ENCODE data around the gene CD68.
A peak's percentile ranks its signal among the peaks of the same experiment; 100 is the strongest.
"Not testable (repeated sequence)": the region's sequence is repeated elsewhere in the genome, so short reads cannot be mapped to it uniquely, and the experiment has no call there.

CD68 gene

GRCh38 chr17:7582396-7583252 is 3.2 kb downstream of the CD68 start:
- no peak for DNase-seq

GRCh38 chr17:7583253-7584109 is 4.0 kb downstream of the CD68 start, which contains the start of gene MPDU1:
TSS of gene MPDU1 (plus strand) at chr17:7583852. CDS start at chr17:7583863, 11 bp downstream.
- DNase-seq: peak; percentile 64

DNA sequence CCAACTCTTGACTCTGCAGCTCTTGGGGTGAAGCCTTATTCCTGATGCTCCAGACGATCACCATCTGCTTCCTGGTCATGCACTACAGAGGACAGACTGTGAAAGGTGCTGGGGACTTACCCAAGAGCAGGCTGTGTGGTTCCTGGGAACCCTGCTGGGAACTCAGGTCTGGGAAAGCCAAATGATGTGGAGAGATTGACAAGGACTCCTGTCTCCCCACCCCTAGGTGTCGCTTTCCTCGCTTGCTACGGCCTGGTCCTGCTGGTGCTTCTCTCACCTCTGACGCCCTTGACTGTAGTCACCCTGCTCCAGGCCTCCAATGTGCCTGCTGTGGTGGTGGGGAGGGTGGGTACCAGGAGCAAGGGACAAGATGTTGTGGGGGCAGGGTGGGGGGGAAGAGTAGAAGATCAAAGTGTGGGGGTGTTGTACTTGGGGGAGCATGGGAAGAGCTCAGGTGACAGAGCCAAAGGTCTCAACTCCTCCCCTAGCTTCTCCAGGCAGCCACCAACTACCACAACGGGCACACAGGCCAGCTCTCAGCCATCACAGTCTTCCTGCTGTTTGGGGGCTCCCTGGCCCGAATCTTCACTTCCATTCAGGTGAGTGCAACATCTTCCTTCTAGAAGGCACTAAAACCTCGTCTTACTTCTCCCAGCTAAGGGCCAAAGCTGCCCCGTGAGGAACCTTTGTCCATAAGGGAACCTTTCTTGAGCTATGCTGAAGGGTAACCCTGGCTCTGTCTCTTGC is 7.4 kb downstream of the CD68 start:
- no peak for DNase-seq

DNA sequence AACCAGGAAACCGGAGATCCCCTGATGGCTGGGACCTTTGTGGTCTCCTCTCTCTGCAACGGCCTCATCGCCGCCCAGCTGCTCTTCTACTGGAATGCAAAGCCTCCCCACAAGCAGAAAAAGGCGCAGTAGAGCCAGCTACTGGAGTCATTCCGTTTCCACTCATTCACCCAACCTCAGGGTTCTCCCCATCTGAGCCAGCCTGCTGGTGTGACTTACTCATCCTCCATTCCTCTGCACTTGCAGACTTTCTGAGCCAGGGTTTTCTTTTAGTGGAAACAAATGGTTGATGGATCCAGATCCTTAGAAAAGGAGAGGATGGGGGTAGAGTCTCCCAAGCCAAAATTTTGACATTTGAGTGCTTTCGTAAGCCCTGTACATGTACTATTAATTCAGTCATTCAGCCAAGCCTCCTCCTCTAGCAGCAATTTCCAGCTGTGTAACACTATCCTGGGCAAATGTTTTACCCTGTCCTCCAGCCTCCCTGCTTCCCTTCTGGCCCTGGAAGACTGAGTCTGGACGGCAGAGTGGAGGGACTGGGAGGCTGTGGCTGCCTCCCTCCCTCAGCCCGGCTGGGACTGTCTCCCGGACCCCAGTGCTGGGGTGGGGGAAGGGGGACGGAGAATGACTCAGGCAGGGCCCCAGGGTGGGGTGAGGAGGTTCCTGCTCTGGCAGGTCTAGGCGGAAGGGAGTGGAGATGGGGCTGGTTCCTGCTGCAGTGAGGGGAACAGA is 8.1 kb downstream of the CD68 start:
- no peak for DNase-seq

GRCh38 chr17:7588553-7589203 is 9.2 kb downstream of the CD68 start:
- DNase-seq: no peak

GRCh38 chr17:7589204-7589868 is 9.9 kb downstream of the CD68 start:
- no peak for DNase-seq

GRCh38 chr17:7589891-7590691 is 10.7 kb downstream of the CD68 start, which contains the start of gene SOX15:
TSS of gene SOX15 (minus strand) at chr17:7590094. CDS start at chr17:7589676, 418 bp downstream.
- no peak for DNase-seq

GRCh38 chr17:7590743-7591142 is 11.3 kb downstream of the CD68 start:
- no peak for DNase-seq

GRCh38 chr17:7591596-7591995 is 12.2 kb downstream of the CD68 start:
- DNase-seq: no peak

GRCh38 chr17:7592422-7593021 is 13.1 kb downstream of the CD68 start:
- DNase-seq: no peak

DNA sequence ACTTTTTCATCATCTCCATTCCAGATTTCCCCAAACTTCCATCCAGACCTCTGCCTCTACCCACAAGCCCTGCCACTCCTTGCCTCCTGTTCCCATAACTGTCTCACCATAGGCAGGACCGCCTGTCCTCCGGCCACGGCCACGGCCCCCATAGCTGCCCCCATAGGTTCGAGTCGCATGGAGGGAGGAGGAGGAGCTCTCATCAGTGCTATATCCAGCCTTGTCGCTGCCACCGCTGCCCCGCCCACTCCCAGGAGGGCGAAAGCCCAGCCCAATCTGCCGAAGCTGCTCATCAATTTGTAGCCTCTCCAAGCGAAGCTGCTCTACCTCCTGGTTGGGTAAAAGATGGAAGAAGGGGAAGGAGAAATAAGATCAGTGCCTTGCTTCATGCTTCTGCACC is 13.9 kb downstream of the CD68 start:
- DNase-seq: no peak

- not testable (repeated sequence) for DNase-seq
Measured at GRCh38 chr17:7597561-7597960, 18.1 kb downstream of the CD68 start.

DNA sequence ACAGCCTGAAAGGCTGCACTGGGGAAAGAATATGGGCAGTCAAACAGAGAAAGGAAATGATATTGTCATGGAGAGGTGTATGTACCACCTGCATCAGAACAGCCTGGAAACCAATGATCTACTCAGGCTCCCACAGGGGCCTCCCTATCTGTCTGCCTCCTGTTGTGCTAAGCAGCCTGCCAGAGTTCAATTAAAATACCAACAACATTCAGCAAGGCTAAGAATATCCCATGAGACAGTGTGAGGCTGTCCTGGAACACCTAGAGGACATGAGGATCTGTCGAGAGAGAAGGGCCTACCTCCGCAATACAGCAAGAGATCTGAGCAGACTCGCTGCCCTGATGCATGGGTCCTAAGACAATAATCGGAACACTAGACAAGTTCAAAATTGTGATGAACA is 26.8 kb downstream of the CD68 start:
- DNase-seq: no peak

- no peak for DNase-seq
Measured at GRCh38 chr17:7610641-7611040, 31.2 kb downstream of the CD68 start.

- no peak for DNase-seq
Measured at GRCh38 chr17:7611635-7612293, 32.3 kb downstream of the CD68 start.

DNA sequence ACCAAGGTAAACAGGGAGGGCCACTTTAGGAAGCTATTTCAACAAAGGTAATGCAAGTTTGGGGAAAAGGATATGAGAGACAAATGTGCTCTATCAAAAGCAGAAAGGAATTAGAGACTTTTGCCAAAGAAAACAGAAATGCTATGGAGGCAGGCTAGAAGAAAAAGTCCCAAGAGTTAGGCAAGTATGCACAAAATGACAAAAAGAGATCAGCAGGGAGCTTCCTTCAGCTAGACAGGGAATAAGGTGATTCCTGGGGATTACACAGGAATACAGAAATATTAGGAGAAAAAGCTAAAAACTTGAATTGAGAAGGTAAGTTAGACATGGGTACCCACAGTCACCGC is 32.8 kb downstream of the CD68 start:
- DNase-seq: no peak

GRCh38 chr17:7613769-7614424 is 34.5 kb downstream of the CD68 start:
- DNase-seq: peak; percentile 1

GRCh38 chr17:7614425-7615264 is 35.2 kb downstream of the CD68 start, which contains the start of gene FXR2:
TSS of gene FXR2 (minus strand) at chr17:7614897. CDS start at chr17:7614532, 365 bp downstream.
- peak; percentile 83 for DNase-seq
